ENCODE data around the gene SPIRE2.
"Not testable (repeated sequence)": the region's sequence is repeated elsewhere in the genome, so short reads cannot be mapped to it uniquely, and the experiment has no call there.

DNA sequence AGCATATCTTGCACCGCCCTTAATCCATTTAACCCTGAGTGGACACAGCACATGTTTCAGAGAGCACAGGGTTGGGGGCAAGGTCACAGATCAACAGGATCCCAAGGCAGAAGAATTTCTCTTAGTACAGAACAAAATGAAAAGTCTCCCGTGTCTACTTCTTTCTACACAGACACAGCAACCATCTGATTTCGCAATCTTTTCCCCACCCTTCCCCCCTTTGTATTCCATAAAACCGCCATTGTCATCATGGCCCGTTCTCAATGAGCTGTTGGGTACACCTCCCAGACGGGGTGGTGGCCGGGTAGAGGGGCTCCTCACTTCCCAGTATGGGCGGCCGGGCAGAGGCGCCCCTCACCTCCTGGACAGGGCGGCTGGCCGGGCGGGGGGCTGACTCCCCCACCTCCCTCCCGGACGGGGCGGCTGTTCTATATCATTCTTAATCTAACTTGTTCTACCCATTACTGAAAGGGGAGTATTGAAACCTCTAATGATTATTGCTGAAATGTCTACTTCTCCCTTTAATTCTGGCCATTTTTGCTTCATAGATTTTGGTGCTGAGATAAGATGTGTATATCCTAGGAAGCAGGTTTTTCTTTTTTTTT is 21.6 kb upstream of the SPIRE2 start:
- TF ChIP-seq CTCF (IDR thresholded peaks at IDR 0.05); EZH2 (IDR thresholded peaks at IDR 0.05; ENCODE audit: borderline replicate concordance, insufficient read depth, low read depth, low read length, poor library complexity, severe bottlenecking): not testable (repeated sequence)
